Nephron (organoid): ENCODE data around the gene SH2D6.

Experiments used
- H3K27ac Mint-ChIP-seq, 3 experiments: 2 replicates each; pipeline ENCODE4 v1.8.0; 2020; ENCODE audit warnings: mixed read lengths in 3 of 3, mild to moderate bottlenecking in 2 of 3, moderate library complexity in 1 of 3
- H3K27me3 Mint-ChIP-seq: 2 replicates; pipeline ENCODE4 v1.8.0; 2021; ENCODE audit warnings: low read depth, mild to moderate bottlenecking, moderate library complexity, mixed read lengths
- H3K36me3 Mint-ChIP-seq: 2 replicates; pipeline ENCODE4 v1.8.0; 2020; ENCODE audit warnings: low read depth, mixed read lengths
- H3K4me1 Mint-ChIP-seq: 2 replicates; pipeline ENCODE4 v1.8.0; 2020; ENCODE audit warnings: mixed read lengths
- H3K4me3 Mint-ChIP-seq, 3 experiments: 2 replicates each; pipeline ENCODE4 v1.8.0; 2020; ENCODE audit warnings: mild to moderate bottlenecking in 3 of 3, mixed read lengths in 3 of 3, moderate library complexity in 2 of 3
- H3K9me3 Mint-ChIP-seq: 2 replicates; pipeline ENCODE4 v1.8.0; 2020; ENCODE audit warnings: mixed read lengths
- TF ChIP-seq, protein P1 (sequence below), 3 experiments: fragments of 200-600 bp; sonication (generic); IDR thresholded peaks; one replicate each; pipeline ENCODE4 v1.5.0; 2021; ENCODE audit warnings: antibody characterized with exemption in 3 of 3; ENCODE audit not compliant: unreplicated experiment in 3 of 3

SH2D6 gene

DNA sequence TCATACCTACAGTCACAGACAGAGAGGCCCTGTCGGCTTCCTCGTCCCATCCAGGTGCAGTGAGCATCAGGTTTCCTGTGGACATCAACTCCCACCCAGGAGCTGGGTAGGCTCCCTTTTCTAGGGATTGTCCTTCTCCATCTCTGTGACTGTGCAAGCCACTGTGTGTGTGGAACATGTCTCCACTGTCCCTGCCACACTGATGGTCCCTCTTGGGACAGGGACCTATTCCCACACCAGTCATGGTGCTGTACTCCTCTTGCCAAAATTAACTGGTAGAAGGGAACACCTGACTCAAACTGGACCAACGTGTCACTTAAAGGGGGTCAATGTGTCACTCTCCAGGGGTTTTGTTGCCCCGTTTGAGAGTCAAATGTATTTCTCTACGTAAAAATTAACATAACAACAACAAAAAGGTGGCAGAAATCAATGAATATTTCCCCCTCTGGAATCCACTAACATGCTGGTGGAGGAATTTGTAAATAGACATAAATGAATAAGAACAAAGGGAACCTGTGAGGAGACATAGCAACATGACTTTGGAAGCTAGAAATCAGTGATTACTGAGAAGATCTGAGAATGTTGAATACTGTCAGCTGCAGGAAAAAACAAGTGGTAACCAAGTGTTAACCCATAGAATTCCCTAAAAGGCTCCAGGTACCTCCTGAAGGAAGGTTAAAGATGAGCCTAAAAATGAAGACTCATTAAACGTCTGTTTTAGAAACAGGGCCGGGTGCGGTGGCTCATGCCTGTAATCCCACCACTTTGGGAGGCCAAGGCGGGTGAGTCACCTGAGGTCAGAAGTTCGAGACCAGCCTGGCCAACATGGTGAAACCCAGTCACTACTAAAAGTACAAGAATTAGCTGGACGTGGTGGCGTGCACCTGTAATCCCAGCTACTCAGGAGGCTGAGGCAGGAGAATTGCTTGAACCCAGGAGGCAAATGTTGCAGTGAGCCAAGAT lies 40.4 kb downstream of the SH2D6 start:
- Mint-ChIP-seq H3K36me3 (no peaks in the 10 kb centered on the region), H3K9me3 (no peaks in the 10 kb centered on the region)

DNA sequence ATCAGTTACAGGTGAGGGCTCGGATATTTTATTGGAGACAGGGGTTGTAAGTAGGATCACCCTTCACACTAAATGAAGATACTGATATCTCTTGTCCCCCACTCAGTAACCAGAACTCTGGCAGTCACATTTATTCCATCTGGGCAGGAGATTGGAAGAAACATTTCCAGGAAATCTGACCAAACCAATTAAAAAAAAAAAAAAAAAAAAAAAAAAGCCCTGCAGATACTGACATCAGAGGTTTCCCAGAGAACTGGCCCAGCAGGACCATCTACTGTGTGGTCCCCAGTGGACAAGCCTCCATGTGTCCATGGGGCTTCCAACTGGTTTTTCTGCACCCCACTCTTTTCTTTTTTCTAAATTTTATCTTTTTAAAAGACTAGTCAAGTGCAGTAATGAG lies 41.3 kb downstream of the SH2D6 start:
- Mint-ChIP-seq H3K36me3 (no peaks in the 10 kb centered on the region), H3K4me1 (peaks cover 5% of the 10 kb centered on the region), H3K27ac (no peak overlapping the region), H3K27me3 (peaks cover 8% of the 10 kb centered on the region), H3K9me3 (no peaks in the 10 kb centered on the region), H3K4me3 (no peak overlapping the region)
- TF ChIP-seq, protein P1, sequence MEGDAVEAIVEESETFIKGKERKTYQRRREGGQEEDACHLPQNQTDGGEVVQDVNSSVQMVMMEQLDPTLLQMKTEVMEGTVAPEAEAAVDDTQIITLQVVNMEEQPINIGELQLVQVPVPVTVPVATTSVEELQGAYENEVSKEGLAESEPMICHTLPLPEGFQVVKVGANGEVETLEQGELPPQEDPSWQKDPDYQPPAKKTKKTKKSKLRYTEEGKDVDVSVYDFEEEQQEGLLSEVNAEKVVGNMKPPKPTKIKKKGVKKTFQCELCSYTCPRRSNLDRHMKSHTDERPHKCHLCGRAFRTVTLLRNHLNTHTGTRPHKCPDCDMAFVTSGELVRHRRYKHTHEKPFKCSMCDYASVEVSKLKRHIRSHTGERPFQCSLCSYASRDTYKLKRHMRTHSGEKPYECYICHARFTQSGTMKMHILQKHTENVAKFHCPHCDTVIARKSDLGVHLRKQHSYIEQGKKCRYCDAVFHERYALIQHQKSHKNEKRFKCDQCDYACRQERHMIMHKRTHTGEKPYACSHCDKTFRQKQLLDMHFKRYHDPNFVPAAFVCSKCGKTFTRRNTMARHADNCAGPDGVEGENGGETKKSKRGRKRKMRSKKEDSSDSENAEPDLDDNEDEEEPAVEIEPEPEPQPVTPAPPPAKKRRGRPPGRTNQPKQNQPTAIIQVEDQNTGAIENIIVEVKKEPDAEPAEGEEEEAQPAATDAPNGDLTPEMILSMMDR (IDR thresholded peaks at IDR 0.05; ENCODE audit: unreplicated experiment in 3 of 3), result no peak

More for the DNA sequence above, 40.4 kb downstream of the SH2D6 start:
- H3K4me3 Mint-ChIP-seq, result no peak overlapping the region
- peaks cover 5% of the 10 kb centered on the region for H3K4me1 Mint-ChIP-seq
- no peak overlapping the region for H3K27ac Mint-ChIP-seq
- peaks cover 8% of the 10 kb centered on the region for H3K27me3 Mint-ChIP-seq
- TF ChIP-seq, protein P1 (IDR thresholded peaks at IDR 0.05; ENCODE audit: unreplicated experiment in 3 of 3), result no peak

DNA sequence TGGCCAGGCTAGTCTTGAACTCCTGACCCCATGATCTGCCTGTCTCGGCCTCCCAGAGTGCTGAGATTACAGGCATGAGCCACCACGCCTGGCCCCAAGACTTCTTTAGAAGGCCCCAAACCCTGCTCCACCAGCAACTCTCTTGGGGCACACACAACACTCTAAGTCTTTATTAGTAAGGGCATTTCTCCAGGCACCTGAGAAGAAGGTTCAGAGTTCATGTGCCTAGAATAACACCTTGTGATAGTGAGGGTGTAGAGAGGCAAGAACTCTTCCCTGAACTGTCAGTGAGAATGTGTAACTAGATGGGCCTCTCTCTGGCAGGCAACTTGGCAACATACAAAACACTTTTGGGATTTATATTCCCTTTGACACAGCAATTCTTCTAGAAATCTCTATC lies 43.8 kb downstream of the SH2D6 start:
- TF ChIP-seq, protein P1 (IDR thresholded peaks at IDR 0.05; ENCODE audit: unreplicated experiment in 3 of 3), result no peak
- no peaks in the 10 kb centered on the region for H3K36me3 Mint-ChIP-seq
- no peak overlapping the region for H3K4me3 Mint-ChIP-seq
- peaks cover 11% of the 10 kb centered on the region for H3K4me1 Mint-ChIP-seq
- peaks cover 8% of the 10 kb centered on the region for H3K27me3 Mint-ChIP-seq
- H3K9me3 Mint-ChIP-seq, result no peaks in the 10 kb centered on the region
- peak overlapping the region in 2 of 3 experiments; percentile 24 to 60 for H3K27ac Mint-ChIP-seq

DNA sequence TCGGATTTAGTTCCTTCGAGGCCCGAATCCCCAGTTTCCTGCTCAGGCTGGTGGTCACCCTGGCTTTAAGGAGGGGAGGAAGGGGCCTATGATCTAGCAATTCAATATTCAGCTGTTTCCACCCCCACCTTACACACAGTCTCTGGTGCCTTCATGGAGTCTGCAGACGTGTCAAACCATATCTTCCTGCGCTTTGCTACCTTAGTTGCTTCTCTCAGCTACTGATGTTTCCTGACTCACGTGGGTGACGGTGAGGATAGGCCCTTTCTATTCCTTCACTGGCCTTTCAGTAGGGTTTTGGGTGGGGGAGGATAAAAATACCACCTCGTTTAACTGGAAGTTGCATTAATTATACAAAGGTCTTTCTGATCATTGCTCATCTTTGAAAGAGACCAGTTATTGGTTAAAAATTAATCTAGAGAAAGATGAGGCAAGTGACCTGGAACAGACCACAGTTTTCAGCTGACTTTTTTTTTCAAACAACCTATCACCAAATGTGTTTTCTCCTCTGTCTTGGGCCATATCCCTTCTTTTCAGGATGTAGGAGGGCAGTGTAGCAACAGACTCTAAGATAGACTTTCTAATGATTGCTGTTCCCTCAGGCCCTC lies 49.7 kb downstream of the SH2D6 start:
- H3K4me1 Mint-ChIP-seq, result peaks cover 29% of the 10 kb centered on the region
- no peaks in the 10 kb centered on the region for H3K9me3 Mint-ChIP-seq
- H3K4me3 Mint-ChIP-seq, result peak overlapping the region in 2 of 3 experiments; percentile 17 to 30
- H3K36me3 Mint-ChIP-seq, result no peaks in the 10 kb centered on the region
- no peaks in the 10 kb centered on the region for H3K27me3 Mint-ChIP-seq
- H3K27ac Mint-ChIP-seq, result peak overlapping the region; percentile 80 to 93 (median 84)
- TF ChIP-seq, protein P1 (IDR thresholded peaks at IDR 0.05; ENCODE audit: unreplicated experiment in 3 of 3), result no peak

DNA sequence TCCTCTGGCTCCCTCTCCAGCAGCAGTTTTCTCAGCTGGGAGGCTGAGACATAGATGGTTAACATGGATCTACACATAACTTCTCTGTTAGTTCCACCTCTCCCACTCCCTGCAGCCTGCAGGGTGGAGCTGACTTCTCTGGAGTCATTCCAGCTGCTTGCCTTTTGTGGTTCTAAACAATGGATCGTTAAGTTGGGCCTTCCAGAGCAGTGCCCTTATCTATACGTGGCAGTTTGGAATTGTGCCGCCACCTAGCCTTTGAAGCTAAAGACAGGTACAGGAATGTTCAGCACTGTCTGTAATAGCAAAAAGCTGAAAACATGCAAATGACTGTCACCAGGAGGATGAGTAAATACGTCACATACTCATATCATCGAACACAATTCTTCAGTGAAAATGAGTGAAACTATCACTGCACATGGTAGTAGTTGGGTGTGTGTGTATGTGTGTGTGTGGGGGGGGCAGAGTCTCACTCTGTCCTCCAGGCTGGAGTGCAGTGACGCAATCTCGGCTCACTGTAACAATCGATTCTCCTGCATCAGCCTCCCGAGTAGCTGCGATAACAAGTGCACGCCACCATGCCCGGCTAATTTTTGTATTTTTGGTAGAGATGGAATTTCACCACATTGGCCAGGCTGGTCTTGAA lies 50.3 kb downstream of the SH2D6 start:
- peak overlapping the region in 1 of 3 experiments; percentile 17 for H3K4me3 Mint-ChIP-seq
- peaks cover 29% of the 10 kb centered on the region for H3K4me1 Mint-ChIP-seq
- H3K27ac Mint-ChIP-seq, result peak overlapping the region; percentile 80 to 93 (median 84)
- H3K36me3 Mint-ChIP-seq, result no peaks in the 10 kb centered on the region
- no peaks in the 10 kb centered on the region for H3K9me3 Mint-ChIP-seq
- H3K27me3 Mint-ChIP-seq, result no peaks in the 10 kb centered on the region
- TF ChIP-seq, protein P1 (IDR thresholded peaks at IDR 0.05; ENCODE audit: unreplicated experiment in 3 of 3), result no peak
